K562 (cell line): ENCODE results near the gene LMO2. TPM values are rescaled to one million over a fixed set of nuclear protein-coding genes. Genes with fewer than 3 reads are reported as not detected.

ENCODE experiments used
- ATAC-seq: fragments of 200-7000 bp; cut with Tn5 transposase; 3 replicates; pipeline ENCODE4 v1.9.1; 2020; ENCODE audit warnings: moderate library complexity
- BruUV-seq: library from RNA; stranded (reverse); fragments of 400-500 nt; replicated peaks from 2 replicates; lab custom pipeline; 2021; lab: Mats Ljungman, UMichigan
- CTCF ChIA-PET: fragments of 300-600 bp; formaldehyde crosslinking; extraction: SDS; loops from one replicate; lab custom pipeline; 2021; ENCODE audit warnings: low intra/inter-chr PET ratio; lab: Yijun Ruan, JAX
- POLR2A ChIA-PET: fragments of 300-600, 350-650 bp; sonication (Branson Sonifier 250); formaldehyde crosslinking; extraction: SDS; loops from one replicate; lab custom pipeline; 2021; ENCODE audit warnings: antibody characterized with exemption, inconsistent platforms; lab: Yijun Ruan, JAX
- DNase-seq, 4 experiments: peaks; one replicate each; pipeline versions ENCODE4 v3.0.0 to v3.0.0-alpha.2; 2011 to 2018; ENCODE audit warnings: low spot score in 3 of 4, mixed read lengths in 3 of 4; ENCODE audit errors: extremely low read depth in 1 of 4
- FAIRE-seq: peaks from 2 replicates; lab custom pipeline; 2011; peaks lifted over from hg19 to GRCh38; lab: Jason Lieb, UNC
- H2AFZ ChIP-seq: 2 replicates; pipeline ENCODE4 v1.6.0; 2011; ENCODE audit warnings: low read depth, low read length, control low read depth, inconsistent platforms
- H3K27ac ChIP-seq: fragments of 200-600 bp; 3 replicates; pipeline ENCODE4 v1.8.0; 2011; ENCODE audit warnings: low read depth, mild to moderate bottlenecking, control low read depth, inconsistent platforms, low read length, moderate library complexity, mixed read lengths; ENCODE audit errors: extremely low read depth
- H3K27me3 ChIP-seq, 2 experiments: fragments of 300-600 bp in 1 of 2; 2 replicates in 1 of 2; 3 replicates in 1 of 2; pipeline versions ENCODE4 v1.6.0 to v1.8.0; 2011; ENCODE audit warnings: inconsistent platforms in 2 of 2, low read length in 2 of 2, mild to moderate bottlenecking in 1 of 2, mixed read lengths in 1 of 2, moderate library complexity in 1 of 2; ENCODE audit not compliant: control insufficient read depth in 2 of 2, insufficient read depth in 2 of 2
- H3K36me3 ChIP-seq: fragments of 300-600 bp; 3 replicates; pipeline ENCODE4 v1.8.0; 2011; ENCODE audit warnings: mild to moderate bottlenecking, low read length, inconsistent platforms; ENCODE audit not compliant: control insufficient read depth, insufficient read depth
- H3K4me1 ChIP-seq, 2 experiments: fragments of 200-600 bp in 1 of 2; replicated peaks in 1 of 2; 2 replicates in 1 of 2; 3 replicates in 1 of 2; pipeline versions ENCODE4 v1.5.1 to v1.8.0; 2011; ENCODE audit warnings: inconsistent platforms in 2 of 2, low read length in 2 of 2, mild to moderate bottlenecking in 1 of 2, mixed read lengths in 1 of 2, moderate library complexity in 1 of 2; ENCODE audit not compliant: control insufficient read depth in 2 of 2, insufficient read depth in 2 of 2
- H3K4me2 ChIP-seq: 2 replicates; pipeline ENCODE4 v1.6.1; 2011; ENCODE audit warnings: low read length, control low read depth, inconsistent platforms, mixed read lengths; ENCODE audit not compliant: insufficient read depth
- H3K4me3 ChIP-seq: fragments of 200-600 bp; sonication (generic), shearing (Covaris generic); 2 replicates; pipeline ENCODE4 v1.5.1; 2016; ENCODE audit warnings: control low read depth, inconsistent platforms
- H3K79me2 ChIP-seq: fragments of 200-600 bp; 3 replicates; pipeline ENCODE4 v1.8.0; 2011; ENCODE audit warnings: low read length, inconsistent platforms; ENCODE audit not compliant: control insufficient read depth, insufficient read depth
- H3K9ac ChIP-seq, 2 experiments: 2 replicates each; pipeline versions ENCODE4 v1.6.0 to v1.6.1; 2011; ENCODE audit warnings: low read depth in 2 of 2, low read length in 2 of 2, control low read depth in 1 of 2, inconsistent platforms in 1 of 2, mild to moderate bottlenecking in 1 of 2, mixed read lengths in 1 of 2; ENCODE audit not compliant: insufficient read depth in 1 of 2
- H3K9me1 ChIP-seq: one replicate; pipeline ENCODE4 v1.6.0; 2011; ENCODE audit warnings: inconsistent platforms, mild to moderate bottlenecking, low read length, moderate library complexity; ENCODE audit not compliant: control insufficient read depth, insufficient read depth
- H3K9me3 ChIP-seq: replicated peaks from 2 replicates; pipeline ENCODE4 v1.5.1; 2011; ENCODE audit warnings: low read depth, low read length, inconsistent platforms; ENCODE audit not compliant: control insufficient read depth, insufficient read depth
- H4K20me1 ChIP-seq: replicated peaks from 2 replicates; pipeline ENCODE4 v1.6.1; 2011; ENCODE audit warnings: low read length, inconsistent platforms, mixed read lengths; ENCODE audit not compliant: control insufficient read depth, insufficient read depth
- CBFA2T2 ChIP-seq: fragments of 450-650 bp; conservative IDR thresholded peaks from 2 replicates; pipeline ENCODE4 v1.6.1; 2017; ENCODE audit warnings: mild to moderate bottlenecking
- CXXC5 ChIP-seq: fragments of 250-450 bp; sonication (Bioruptor Pico); IDR thresholded peaks from 2 replicates; pipeline ENCODE4 v1.8.0; 2022; ENCODE audit warnings: inconsistent platforms, mild to moderate bottlenecking, moderate library complexity
- GATA2 ChIP-seq: sonication (generic); formaldehyde crosslinking; IDR thresholded peaks from 2 replicates; pipeline ENCODE4 v1.4.0; 2020; ENCODE audit warnings: mild to moderate bottlenecking, missing genetic modification reagents
- HIVEP1 ChIP-seq: fragments of 250-450 bp; sonication (Bioruptor Pico); IDR thresholded peaks from 2 replicates; pipeline ENCODE4 v1.4.0; 2020; ENCODE audit warnings: mild to moderate bottlenecking
- HMGXB4 ChIP-seq: sonication (generic); formaldehyde crosslinking; IDR thresholded peaks from 2 replicates; pipeline ENCODE4 v1.8.1; 2023; ENCODE audit warnings: mild to moderate bottlenecking, missing genetic modification reagents
- JUNB ChIP-seq: fragments of 450-650 bp; formaldehyde crosslinking; conservative IDR thresholded peaks from 2 replicates; pipeline ENCODE4 v1.4.0; 2020; ENCODE audit warnings: mild to moderate bottlenecking
- MEIS2 ChIP-seq: fragments of 450-650 bp; IDR thresholded peaks from 2 replicates; pipeline ENCODE4 v1.6.1; 2014; ENCODE audit warnings: mild to moderate bottlenecking; ENCODE audit not compliant: partially characterized antibody
- NFATC3 ChIP-seq: fragments of 450-650 bp; IDR thresholded peaks from 2 replicates; pipeline ENCODE4 v1.6.1; 2017; ENCODE audit warnings: mild to moderate bottlenecking
- NFIC ChIP-seq: fragments of 450-650 bp; IDR thresholded peaks from 2 replicates; pipeline ENCODE4 v1.6.1; 2017; ENCODE audit warnings: mild to moderate bottlenecking, inconsistent platforms
- PBX2 ChIP-seq, 2 experiments: IDR thresholded peaks in 1 of 2; conservative IDR thresholded peaks in 1 of 2; 2 replicates each; pipeline ENCODE4 v1.6.1; 2016; ENCODE audit warnings: low read depth in 2 of 2, mild to moderate bottlenecking in 1 of 2, missing compliant biosample characterization in 1 of 2, missing genetic modification characterization in 1 of 2, moderate library complexity in 1 of 2
- RCOR1 ChIP-seq, 2 experiments: IDR thresholded peaks; 2 replicates each; pipeline ENCODE4 v1.6.1; 2012; ENCODE audit warnings: low read depth in 2 of 2, low read length in 2 of 2, borderline replicate concordance in 1 of 2, improper control_type of control experiment in 1 of 2
- SNAPC5 ChIP-seq: fragments of 250-450 bp; sonication (Bioruptor Pico); IDR thresholded peaks from 2 replicates; pipeline ENCODE4 v1.8.0; 2021; ENCODE audit warnings: moderate library complexity, mild to moderate bottlenecking, inconsistent platforms
- SREBF2 ChIP-seq: sonication (generic); formaldehyde crosslinking; IDR thresholded peaks from 2 replicates; pipeline ENCODE4 v1.4.0; 2020; ENCODE audit warnings: mild to moderate bottlenecking, missing genetic modification reagents
- TFAP4 ChIP-seq: sonication (generic); formaldehyde crosslinking; IDR thresholded peaks from 2 replicates; pipeline ENCODE4 v1.8.0; 2022; ENCODE audit warnings: missing genetic modification reagents, mild to moderate bottlenecking, moderate library complexity, borderline replicate concordance
- ZFP36 ChIP-seq: fragments of 150-350 bp; IDR thresholded peaks from 2 replicates; pipeline ENCODE4 v1.6.1; 2018; ENCODE audit warnings: low read length, low read depth; ENCODE audit not compliant: partially characterized antibody
- ZNF436 ChIP-seq: fragments of 250-450, 450-650 bp; sonication (Bioruptor Pico); formaldehyde crosslinking; IDR thresholded peaks from 2 replicates; pipeline ENCODE4 v1.7.0; 2020; ENCODE audit warnings: mild to moderate bottlenecking
- ZNF57 ChIP-seq: fragments of 450-650 bp; formaldehyde crosslinking; IDR thresholded peaks from 2 replicates; pipeline ENCODE4 v1.4.0; 2020; ENCODE audit warnings: mild to moderate bottlenecking, moderate library complexity
- WGBS: fragments of 100-300 bp; shearing (Covaris generic); methylation state at CpG from one replicate; pipeline ENCODE4 v1.1.6; 2016; ENCODE audit warnings: low coverage, mixed read lengths; ENCODE audit not compliant: insufficient coverage; ENCODE audit errors: missing lambda C conversion rate; 5-methylcytosine and 5-hydroxymethylcytosine counted together
- in situ Hi-C: fragments of 300-500 bp; cut with MboI; formaldehyde crosslinking; loops from 4 replicates; pipeline ENCODE4 v1.15.0; 2018; ENCODE audit warnings: inconsistent platforms, mixed read lengths
- intact Hi-C: fragments of 100-400 bp; cut with micrococcal nuclease; formaldehyde crosslinking; loops from 2 replicates; pipeline ENCODE4 v1.14.2; 2022
- polyA plus RNA-seq, 8 experiments: library from polyadenylated mRNA; depleted of rRNA in 4 of 8; stranded (reverse) in 5 of 8; unstranded in 3 of 8; fragments of >200 nt; fragmentation: Nextera tagmentation in 2 of 8; fragmentation: Illumina TruSeq in 1 of 8; extraction: Ambion mirVana in 2 of 8; extraction: Trizol in 1 of 8; gene quantifications; 2 replicates each; pipeline versions ENCODE4 v1.2.1 to v1.2.3, GENCODE V29; 2011 to 2014; ENCODE audit warnings: inconsistent platforms in 1 of 8, missing spikeins in 1 of 8
- total RNA-seq, 7 experiments: library from RNA; depleted of rRNA in 6 of 7; stranded (reverse); fragments of >200 nt in 6 of 7; fragmentation: Illumina TruSeq in 2 of 7; extraction: Trizol in 2 of 7; gene quantifications; 2 replicates each; pipeline versions ENCODE4 v1.2.1 to v1.2.3, GENCODE V29; 2011 to 2021; ENCODE audit warnings: low replicate concordance in 1 of 7

LMO2 gene
- total and polyA plus RNA-seq, 9 of the 15 experiments (the other 6 are each of a cell fraction or from before 2014, with no cell fraction given): 6.9 to 126 (median 91.5) TPM

GRCh38 chr11:33857933-33858371, 33.9 kb downstream of the LMO2 start:
- in situ Hi-C loops (loop anchor here (5.0 kb wide), 1 partner anchor 114 kb away; no protein-coding TSS in a partner anchor), intact Hi-C loops (loop anchor here (1.0 to 10.0 kb wide), 2 partner anchors 113 to 497 kb away; partner anchors contain the start of gene ABTB2)
- Histone ChIP-seq H3K36me3 (peaks cover 60% of the 10 kb centered on the region), H3K79me2 (peaks cover 13% of the 10 kb centered on the region; the same call in 2 of the 3 replicates), H3K4me1 (peaks cover 0 to 2% of the 10 kb centered on the region in 2 experiments; a peak in 3 of 5 replicates), H3K9me3 (no peaks in the 10 kb centered on the region), H3K27ac (no peak overlapping the region), H3K4me3 (no peak overlapping the region), H3K4me2 (no peak overlapping the region), H3K9me1 (no peaks in the 10 kb centered on the region), H3K9ac (no peak overlapping the region), H2AFZ (no peak overlapping the region), H4K20me1 (no peaks in the 10 kb centered on the region), H3K27me3 (no peaks in the 10 kb centered on the region)
- BruUV-seq: no TSS peak
- ChIA-PET POLR2A (interaction anchor here (1.0 to 2.0 kb wide), 5 partner anchors 11 to 139 kb away, joined by 3 to 7 read pairs (median 4); no protein-coding TSS in a partner anchor), CTCF (interaction anchor here (0.7 to 5.0 kb wide), 5 partner anchors 23 to 633 kb away, joined by 3 to 99 read pairs (median 4); no protein-coding TSS in a partner anchor)
- WGBS: under 1% methylated on average over 10 of the region's 10 CpGs
- FAIRE-seq (peak; percentile 88), DNase-seq (peak; percentile 78 to 90 (median 83)), ATAC-seq (peak; percentile 98)
- TF ChIP-seq CBFA2T2 (no peak), SREBF2 (CRISPR knock-in tag) (no peak), GATA2 (CRISPR knock-in tag) (no peak), PBX2 (CRISPR knock-in tag; IDR thresholded peaks at IDR 0.05; ENCODE audit: low read depth) (no peak), PBX2 (tag; conservative IDR thresholded peaks at IDR 0.05; ENCODE audit: low read depth) (no peak), TFAP4 (CRISPR knock-in tag) (no peak; the same call in 1 of the 2 replicates), SNAPC5 (CRISPR knock-in tag) (no peak), NFATC3 (no peak), RCOR1 (IDR thresholded peaks at IDR 0.05; ENCODE audit: borderline replicate concordance in 1 of 2, low read depth in 2 of 2, low read length in 2 of 2) (peak in 1 of 2 experiments; percentile 52; a peak in 1 of 4 replicates), ZNF57 (no peak), ZNF436 (CRISPR knock-in tag) (no peak), MEIS2 (no peak), JUNB (CRISPR knock-in tag) (no peak), CXXC5 (peak; percentile 14; the same call in 1 of the 2 replicates), HMGXB4 (no peak), NFIC (no peak), ZFP36 (peak; percentile 18), HIVEP1 (no peak)
